KG1 (cell line): ENCODE results near the gene TRMU.

Source experiments
- DNase-seq: peaks from one replicate; lab custom pipeline; 2025; lab: John Stamatoyannopoulos, UW

Gene TRMU, protein sequence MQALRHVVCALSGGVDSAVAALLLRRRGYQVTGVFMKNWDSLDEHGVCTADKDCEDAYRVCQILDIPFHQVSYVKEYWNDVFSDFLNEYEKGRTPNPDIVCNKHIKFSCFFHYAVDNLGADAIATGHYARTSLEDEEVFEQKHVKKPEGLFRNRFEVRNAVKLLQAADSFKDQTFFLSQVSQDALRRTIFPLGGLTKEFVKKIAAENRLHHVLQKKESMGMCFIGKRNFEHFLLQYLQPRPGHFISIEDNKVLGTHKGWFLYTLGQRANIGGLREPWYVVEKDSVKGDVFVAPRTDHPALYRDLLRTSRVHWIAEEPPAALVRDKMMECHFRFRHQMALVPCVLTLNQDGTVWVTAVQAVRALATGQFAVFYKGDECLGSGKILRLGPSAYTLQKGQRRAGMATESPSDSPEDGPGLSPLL

DNA sequence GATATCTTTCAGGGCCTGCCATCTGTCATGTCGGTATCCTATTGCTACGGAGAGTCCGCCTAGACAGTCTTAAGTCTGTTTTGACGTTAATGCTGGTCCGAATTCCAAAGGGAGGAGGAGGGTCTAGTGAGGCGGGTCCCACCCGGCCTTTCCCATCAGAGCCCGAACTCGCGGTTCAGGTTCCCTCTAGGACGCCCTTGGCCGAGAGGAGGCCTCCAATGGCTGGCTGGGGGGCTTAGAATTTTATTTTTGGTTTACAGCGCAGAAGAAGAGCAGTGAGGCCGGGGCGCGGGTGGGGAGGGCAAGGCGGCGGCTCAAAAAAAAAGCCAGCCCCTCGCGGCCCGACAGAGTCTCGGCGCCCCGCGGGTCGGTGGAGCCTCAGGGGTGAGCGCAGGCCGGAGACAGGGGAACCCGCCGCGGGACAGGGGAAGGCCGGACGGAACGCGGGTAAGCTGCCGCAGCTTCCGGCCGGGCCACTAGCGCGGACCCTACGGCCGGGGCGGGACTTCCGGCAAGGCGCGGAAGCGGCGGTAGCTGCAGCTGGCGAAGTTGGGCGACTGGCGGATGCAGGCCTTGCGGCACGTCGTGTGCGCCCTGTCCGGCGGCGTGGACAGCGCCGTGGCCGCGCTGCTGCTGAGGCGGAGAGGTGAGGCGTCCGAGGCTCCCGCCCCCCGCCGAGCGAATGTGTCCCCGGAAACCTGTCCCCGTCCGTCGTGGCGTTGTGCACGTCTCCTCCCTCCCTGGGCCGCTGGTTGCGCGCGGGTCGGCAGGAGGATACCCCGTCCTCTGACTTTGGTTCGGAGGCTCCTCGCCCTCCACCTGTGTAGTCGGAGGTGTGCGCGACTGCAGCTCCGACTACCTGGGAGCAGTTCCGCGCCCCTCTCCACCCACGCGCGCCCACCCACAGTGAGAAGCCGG is at the start of gene TRMU:
Gene TRMU, plus strand, starts transcription at position 514 of the 918 bp plus-strand sequence. Its CDS starts 51 bp downstream, at position 565.
- DNase-seq = peak; percentile 64

DNA sequence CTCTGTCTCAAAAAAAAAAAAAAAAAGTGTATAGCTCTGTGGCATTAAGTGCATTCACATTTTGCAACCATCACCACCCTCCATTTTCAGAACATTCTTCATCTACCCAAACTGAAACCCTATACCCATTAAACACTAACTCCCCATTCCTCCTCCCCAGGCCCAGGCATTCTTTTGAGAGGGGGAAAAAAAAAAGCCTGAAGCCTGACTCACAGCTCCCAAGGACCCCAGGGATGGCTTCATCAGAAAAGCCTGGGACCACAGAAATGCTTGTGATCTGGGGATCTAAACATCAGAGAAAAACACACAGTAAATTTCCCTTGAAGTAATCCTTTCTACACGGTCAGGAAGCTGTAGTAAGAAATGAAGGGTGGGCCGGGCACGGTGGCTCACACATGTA is 49.5 kb upstream of the TRMU start:
- DNase-seq = no peak

DNA sequence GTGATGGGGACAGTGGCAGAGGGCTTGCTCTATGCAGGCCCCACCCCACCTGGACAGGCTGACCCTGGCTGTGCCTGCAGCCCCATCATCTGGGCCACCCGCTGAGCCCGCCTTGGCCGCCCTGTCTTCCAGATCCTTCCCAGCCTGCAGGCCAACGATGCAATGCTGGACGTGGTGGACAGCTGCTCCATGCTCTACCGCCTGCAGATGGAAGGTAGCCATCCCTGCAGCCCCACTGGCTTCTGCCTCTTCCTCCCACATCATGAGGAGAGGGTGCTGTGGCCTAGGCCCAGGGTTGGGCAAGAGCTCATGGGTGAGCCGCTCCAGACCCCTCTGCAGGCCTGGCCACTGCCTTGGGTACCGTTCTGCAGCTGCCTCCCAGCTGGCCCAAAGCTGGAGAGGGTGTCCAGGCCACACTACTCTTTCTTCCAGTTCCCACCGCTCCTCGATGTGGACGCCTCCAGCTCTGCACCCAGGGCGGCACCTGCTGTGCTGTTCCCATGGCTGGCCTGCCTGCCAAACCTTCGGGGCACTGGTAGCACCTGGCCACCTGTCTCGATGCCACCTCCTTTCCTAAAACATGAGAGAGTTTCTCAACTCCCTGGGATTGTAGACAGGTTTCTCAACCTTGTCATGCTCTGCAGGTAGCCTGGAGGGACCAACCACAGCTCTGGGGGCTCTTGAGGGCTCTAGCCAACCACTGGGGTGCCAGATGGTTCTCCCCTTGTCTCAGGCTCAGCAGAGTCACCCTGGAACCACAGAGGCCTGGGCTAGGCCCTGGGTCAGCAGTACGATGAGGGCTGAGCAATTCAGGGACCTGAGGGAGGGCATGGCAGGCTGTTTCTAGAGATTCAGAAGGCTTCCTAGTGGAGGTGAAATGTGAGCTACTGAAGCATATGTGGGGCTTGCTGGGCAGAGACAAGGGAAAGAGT is 48.3 kb upstream of the TRMU start:
- DNase-seq = no peak

DNA sequence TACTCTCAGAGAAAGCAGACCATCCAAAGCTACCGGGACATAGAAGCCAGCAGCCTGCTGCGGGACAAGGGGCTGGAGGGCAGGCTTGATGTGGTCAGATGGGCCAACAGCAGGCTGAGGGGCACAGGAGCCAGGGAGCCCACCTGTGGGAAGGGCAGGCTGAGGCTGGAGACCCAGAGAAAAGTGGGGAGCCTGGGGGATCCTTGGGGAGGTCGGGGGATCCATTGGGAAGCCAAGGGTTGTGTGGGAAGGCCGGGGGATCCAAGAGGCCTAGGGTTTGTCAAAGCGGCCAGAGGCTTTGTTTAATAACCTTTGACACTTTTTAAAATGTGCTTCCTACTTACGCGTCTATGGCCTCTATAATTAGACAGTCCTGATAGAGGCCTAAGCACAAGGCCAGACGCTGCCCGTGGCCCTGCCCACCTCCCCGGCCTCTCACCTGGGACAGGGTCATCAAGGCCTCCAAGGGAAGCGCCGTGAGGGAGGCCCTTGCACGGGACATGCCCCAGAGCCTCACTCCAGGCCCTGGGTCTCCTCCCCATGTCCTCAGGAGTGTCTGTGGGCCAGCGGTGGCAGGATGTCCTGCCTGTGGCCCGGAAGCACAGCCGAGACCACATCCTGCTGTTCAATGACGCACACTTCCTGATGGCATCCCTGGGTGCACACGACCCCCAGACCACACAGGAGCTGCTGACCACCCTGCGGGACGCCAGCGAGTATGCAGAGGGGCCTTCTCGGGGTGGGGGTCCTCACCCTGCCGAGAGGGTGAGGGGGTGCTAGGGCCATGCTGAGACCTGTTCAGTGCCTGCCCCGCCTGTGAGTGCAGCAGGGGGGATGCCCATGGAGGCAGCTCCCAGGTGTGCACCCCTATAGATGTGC is 47.4 kb upstream of the TRMU start:
- DNase-seq = peak; percentile 70

DNA sequence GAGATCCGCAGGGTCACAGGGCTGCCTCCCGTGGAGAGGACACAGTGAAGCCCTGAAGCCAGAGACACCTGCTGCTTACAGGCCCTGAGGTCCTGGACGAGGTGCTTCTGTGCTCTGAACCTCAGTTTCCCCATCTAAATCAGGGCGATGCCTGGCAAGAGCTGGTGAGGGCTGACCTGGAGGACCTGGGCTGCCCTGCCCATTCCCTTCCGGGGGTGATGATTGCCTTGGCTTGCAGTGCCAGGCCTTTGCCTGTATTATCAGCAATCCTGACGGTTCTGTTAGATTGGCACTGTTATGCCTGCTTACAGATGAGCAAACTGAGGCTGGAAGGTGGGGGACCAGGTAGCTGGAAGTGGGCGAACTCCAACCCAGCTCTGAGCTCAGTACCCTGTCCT is 46.7 kb upstream of the TRMU start:
- DNase-seq = no peak

DNA sequence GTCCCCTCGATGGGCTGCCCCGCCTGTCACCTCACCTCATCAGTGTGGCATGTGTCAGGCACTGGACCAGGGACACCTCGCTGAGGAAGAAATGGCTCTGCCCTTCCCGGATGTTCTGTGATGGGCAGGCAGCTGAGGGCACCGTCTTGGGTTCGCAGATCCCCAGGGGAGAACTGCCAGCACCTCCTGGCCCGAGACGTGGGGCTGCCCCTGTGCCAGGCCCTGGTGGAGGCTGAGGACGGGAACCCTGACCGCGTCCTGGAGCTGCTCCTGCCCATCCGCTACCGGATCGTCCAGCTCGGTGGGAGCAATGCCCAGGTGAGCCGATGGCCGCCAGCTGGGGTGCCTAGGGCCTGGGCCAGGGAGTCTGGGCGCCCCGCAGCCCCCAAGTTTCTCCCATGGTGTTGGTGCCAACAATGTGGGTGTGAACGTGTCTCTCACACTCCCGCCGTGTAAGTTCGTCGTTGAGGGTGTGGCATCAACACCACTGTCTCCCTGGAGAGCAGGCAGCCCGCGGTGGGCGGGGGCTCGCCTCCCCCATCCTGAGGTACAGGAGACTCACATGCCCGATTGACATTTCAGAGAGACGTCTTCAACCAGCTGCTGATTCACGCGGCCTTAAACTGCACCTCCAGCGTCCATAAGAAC is 46.1 kb upstream of the TRMU start:
- no peak for DNase-seq

DNA sequence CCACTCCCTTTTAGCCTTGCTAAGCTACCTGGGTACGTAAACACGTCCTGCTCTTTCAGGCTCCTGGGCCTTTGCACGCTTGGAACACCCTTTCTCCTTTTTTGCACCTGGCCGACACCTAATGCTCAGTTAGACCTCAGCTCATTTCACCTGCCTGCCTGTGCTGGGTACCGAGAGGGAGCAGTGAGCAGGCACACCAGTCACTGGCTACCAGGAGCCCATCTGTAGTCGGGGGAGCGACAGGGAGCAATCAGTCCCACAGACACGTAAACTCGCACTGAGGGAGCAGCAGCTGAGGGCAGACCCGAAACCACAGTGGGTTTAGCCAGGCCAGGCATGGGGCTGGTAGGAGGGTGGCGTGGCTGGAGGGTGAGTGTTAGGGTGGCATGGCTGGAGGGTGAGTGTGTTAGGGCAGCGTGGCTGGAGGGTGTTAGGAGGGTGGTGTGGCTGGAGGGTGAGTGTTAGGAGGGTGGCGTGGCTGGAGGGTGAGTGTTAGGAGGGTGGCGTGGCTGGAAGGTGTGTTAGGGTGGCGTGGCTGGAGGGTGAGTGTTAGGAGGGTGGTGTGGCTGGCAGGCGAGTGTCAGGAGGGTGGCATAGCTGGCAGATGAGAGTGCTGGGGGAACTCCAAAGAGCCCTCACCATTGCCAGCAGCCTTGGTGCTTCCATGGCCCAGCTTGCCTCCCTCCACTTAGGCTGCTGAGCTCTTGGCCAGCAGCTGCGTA is 45.2 kb upstream of the TRMU start:
- no peak for DNase-seq

DNA sequence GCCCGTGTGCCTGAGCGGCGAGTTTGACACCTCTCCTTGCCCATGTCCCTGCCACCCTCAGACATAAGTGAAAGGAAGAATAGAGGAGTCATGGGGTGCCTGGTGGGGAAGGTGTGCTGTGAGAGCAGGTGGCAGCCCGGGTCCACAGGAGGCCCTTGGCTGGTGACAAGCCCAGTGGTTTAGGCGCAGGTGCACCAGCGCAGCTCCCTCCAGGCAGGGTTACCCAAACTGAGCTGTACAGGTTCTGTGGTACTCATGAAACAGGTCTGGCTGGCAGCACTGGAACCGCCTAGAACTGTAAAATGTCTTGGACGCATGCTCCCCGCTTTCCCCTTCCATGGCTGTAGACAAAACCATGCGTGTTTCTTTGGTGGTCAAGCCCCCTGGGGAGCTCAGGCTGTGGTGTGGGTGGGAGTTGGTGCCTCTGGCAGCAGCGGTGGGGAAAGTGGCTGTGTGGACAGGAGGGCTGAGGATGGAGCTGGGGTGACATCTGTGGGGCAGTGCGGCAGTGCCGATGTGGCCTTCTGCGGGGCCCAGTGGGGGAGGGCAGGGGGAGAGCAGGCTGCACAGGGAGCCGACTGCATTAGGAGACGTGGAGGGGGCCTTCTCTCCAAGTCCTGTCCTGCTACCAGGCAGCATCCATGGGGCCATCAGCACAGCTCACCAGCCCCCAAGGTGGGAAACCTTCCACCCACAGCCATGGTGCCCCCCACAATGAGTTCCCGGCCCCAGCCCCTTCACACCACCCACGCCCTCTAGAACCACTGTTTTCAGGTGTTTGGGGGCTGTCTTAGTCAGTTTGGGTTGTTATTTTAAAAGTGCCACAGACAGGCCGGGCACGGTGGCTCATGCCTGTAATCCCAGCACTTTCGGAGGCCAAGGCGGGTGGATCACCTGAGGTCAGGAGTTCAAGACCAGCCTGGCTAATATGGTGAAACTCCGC is 44.4 kb upstream of the TRMU start:
- DNase-seq = no peak

DNA sequence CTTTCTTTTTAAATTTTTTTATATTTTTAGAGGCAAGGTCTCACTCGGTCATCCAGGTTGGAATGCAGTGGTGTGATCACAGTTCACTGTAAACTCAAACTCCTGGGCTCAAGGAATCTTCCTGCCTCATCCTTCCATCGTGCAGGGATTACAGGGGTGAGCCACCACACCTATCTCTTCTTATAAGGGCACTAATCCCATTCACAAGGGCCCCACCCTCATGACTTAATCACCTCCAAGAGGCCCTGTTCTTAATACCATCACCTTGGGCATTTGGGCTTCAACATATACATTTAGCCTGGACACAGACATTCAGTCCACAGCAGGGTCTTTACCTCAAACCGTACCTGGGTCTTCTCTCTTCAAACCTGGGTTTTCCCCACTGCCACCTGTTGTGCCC is 43.3 kb upstream of the TRMU start:
- DNase-seq = no peak

DNA sequence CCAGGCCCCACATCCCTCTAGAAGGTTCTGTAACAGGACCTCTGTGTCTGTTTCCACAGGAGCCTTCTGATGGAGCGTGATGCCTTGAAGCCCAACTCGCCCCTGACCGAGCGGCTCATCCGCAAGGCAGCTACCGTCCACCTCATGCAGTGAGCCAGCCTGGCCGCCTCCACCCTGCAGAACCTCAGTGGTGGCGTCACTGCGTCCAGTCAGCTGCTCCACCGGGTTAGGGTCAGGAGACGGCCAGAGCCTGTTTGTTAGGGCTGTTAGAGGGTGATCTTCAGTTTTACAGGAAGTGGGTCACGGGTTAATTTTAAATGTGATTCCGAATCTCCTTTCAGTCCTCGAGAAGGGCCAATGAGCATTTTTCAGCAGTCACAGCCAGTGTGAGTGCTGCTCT is 42.8 kb upstream of the TRMU start:
- DNase-seq = no peak

DNA sequence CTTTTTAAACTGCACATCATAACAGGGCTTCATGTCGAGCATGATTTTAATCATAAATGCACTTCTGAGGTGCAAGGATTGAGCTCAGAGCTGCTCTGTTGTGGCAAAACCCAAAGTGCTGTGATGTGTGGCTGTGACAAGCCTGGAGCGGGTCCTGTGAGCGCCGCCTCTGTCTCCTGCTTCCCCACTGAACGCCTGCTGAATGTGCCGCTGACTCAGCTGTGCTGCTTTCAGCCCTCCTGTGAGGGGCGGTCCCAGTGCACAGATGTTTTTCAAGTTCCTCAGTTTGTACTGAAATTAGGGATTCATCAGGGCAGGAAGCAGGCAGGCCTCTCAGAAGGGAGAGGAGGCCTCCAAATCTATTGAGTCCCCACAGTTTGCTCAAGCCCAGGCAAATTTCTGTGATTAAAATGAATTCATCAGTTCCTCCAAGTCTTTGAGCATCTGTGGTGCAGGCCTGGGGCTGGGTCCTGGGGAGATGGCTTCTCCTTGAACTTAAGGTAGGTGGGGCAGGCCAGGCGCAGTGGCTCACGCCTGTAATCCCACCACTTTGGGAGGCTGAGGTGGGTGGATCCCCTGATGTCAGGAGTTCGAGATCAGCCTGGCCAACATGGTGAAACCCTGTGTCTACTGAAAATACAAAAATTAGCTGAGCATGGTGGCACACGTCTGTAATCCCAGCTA is 41.8 kb upstream of the TRMU start:
- DNase-seq = no peak

DNA sequence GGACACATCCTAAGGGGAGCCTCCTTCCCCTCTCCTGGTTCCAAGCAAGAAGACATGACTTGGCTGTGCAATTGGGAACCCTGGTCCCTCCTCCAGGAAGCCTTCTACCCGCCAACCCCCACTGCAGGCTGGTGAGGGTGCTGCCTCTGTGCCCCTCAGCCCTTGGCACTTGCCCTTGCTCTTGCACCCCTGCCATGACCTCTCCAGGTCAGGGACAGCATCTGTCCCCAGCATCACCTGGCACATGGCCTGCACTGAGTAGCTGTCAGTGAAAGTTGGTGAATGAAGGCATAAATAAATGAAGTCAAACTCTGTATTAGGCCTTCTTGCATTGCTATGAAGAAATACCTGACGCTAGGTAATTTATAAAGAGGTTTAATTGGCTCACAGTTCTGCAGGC is 40.7 kb upstream of the TRMU start:
- no peak for DNase-seq

DNA sequence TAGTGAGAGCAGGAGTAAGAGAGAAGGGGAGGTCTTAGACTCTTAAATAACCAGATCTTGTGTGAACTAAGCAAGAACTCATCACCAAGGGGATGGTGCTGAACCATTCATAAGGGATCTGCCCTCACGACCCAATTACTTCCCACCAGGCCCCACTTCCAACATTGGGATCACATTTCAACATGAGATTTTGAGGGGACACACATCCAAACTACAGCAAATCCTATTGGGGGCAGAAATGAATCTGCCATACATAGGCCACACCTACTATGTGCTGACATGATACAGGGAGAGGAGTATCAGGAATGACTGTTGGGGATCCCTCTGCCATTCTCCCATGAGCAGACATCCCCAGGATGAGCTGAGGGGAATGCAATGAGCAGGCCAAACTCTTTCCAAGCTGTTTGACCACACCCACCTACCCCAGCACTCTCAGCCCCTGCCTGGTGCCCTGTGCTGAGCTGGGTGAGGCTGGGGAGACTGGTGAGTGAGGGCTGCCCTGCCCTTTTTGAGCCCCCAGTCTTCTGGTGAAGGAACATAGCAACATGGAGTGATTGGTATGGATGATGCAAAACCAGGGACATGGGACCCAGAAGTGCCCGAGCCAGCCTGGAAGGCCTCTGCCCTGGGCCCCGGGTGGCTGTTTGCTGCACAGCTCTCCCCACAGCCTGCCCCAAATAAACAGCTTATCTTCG is 40.1 kb upstream of the TRMU start:
- no peak for DNase-seq

DNA sequence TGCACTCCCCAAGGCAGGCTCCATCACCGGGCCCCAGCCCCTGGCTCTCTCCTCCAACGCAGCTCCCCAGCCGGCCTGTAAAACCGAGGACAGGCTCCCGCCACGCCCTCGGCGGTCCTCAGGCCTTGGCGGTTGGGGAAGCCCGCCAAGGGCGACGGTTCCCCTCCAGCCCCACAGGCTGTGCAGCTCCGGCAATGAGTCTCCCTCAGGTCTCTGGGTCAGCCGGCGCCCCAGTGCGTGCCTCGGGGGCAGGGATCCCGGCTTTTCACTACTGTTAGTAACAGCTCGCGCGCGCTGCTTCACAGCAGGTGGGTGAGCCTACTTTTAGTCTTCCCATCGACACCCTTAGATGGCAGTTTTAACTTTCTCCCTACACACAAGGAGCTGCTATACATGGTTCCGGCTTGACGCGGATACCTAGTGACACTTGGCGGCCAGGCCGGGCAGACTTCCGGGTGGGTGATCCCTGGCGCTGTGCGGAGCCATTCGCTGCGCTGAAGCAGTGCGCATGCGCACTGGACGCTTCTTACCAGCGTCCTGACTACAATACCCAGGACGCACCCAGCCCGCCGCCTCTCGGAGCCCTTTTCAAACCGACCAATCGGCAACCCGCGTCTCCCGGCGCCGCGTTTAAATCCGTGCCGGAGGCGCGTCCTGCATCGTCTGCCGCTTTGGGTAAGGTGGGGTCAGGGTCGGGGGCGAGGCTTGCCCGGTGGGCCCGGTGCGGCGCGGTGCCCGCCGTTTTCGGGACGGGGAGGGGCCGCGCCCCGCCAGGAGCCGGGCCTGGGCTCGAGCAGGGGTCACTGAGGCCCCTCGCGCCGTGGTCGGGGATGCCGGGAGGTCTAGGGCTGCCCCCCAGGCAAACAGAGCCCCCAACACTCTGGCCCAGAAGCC is 39.0 kb upstream of the TRMU start, which contains the start of gene GTSE1:
Gene GTSE1, plus strand, starts transcription at position 614 of the 894 bp plus-strand sequence. CDS start 531 bp downstream, outside the sequence.
- peak; percentile 93 for DNase-seq

DNA sequence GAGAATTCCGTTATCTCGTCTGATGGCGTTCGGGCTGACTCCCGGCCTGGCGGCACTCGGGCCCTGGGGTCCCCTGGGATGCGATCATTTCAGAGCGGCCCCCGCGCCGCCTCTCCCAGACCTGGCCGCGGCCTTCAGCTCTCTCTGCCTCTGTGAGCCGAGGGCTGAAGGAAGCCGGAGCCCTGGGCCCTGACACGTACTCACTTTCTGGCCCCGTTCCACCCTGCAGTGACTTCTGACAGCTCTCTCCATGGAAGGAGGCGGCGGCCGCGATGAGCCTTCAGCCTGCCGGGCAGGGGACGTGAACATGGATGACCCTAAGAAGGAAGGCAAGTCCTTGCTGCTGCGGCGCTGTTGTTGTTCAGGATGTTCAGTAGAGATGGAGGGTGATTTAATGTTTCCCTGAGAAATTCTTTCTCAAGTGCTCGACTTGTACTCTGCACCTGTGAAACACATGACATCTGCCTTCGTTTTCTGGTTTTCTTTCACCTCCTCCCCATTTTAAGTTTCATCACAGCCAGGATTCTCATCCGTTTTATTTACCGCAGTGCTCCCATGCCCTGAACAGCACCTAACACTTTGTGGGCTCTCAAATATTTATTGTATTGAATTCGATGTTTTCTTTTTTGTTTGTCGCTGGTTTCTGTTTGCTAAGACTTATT is 38.2 kb upstream of the TRMU start:
- no peak for DNase-seq

DNA sequence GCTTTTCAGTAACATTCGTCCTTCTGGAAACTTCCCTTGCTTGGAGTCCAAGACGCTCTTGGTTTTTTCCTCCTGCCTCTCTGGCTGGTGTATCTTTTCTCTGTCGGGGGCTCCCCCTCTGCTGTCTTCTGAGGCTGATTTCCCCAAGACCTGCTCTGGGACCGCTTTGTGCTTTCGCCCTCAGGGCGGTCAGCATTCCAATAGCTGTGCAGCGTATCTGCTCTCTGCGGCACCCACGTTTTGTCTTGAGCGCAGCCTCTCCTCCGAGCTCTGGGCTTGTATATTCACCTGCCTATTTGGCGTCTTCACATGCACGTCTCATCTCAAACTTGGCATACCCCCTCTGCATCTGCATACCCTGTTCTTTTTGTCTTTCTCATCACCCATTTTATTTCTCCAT is 36.4 kb upstream of the TRMU start:
- DNase-seq = no peak
